Measurements from ENCODE around the gene BICC1. TPM values are rescaled to one million over a fixed set of nuclear protein-coding genes. Genes with fewer than 3 reads are reported as not detected.

BICC1 gene
- total RNA-seq, 1 donor from 2014 or later, result 41.0 TPM

DNA sequence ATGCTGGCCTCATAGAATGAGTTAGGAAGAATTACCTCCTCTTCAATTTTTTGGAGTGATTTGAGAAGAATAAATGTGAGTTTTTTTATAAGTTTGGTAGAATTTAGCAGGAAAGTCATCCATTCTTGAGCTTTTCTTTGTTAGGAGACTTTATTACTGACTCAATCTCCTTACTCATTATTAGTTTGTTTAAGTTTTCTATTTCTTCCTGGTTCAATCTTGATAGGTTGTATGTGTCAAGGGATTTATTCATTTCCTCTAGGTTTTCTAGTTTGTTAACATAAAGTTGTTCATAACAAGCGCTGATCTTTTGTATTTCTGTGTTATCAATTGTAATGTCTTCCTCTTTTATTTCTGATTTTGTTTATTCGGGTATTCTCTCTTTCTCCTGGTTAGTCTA is 47.4 kb downstream of the BICC1 start:
- Mint-ChIP-seq H3K36me3 (ENCODE audit: unreplicated experiment) (peaks cover 35% of the 10 kb centered on the region), H3K4me3 (ENCODE audit: unreplicated experiment) (no peak overlapping the region), H3K27ac (ENCODE audit: unreplicated experiment) (no peak overlapping the region), H3K27me3 (ENCODE audit: unreplicated experiment) (no peaks in the 10 kb centered on the region), H3K4me1 (ENCODE audit: unreplicated experiment) (peaks cover 31% of the 10 kb centered on the region), H3K9me3 (ENCODE audit: unreplicated experiment) (peaks cover 48% of the 10 kb centered on the region)
- no peak for DNase-seq (ENCODE audit: extremely low spot score, unreplicated experiment)
- TF ChIP-seq, protein P1, sequence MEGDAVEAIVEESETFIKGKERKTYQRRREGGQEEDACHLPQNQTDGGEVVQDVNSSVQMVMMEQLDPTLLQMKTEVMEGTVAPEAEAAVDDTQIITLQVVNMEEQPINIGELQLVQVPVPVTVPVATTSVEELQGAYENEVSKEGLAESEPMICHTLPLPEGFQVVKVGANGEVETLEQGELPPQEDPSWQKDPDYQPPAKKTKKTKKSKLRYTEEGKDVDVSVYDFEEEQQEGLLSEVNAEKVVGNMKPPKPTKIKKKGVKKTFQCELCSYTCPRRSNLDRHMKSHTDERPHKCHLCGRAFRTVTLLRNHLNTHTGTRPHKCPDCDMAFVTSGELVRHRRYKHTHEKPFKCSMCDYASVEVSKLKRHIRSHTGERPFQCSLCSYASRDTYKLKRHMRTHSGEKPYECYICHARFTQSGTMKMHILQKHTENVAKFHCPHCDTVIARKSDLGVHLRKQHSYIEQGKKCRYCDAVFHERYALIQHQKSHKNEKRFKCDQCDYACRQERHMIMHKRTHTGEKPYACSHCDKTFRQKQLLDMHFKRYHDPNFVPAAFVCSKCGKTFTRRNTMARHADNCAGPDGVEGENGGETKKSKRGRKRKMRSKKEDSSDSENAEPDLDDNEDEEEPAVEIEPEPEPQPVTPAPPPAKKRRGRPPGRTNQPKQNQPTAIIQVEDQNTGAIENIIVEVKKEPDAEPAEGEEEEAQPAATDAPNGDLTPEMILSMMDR (IDR thresholded peaks at IDR 0.05), result no peak

DNA sequence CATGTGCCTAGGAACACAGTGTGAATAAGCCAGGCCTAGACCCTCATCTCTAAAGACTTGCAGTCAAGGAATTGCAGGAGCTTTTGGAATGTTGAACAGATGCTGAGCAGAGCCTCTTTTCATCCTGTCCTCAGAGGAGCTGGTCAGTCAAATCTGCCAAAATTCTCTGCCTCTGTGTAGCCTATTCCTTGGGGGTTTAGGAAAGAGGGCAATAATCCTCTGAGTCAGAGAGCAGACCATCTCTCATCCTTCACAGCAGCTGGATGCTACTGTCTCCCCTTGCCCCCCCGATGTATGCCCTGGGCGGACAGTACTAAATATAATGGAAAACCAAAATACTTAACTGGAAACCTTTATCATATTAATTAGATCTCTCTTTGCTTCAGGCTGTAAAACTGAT is 52.6 kb downstream of the BICC1 start:
- no peak for DNase-seq (ENCODE audit: extremely low spot score, unreplicated experiment)
- H3K4me3 Mint-ChIP-seq (ENCODE audit: unreplicated experiment), result no peak overlapping the region
- peaks cover 29% of the 10 kb centered on the region for H3K4me1 Mint-ChIP-seq (ENCODE audit: unreplicated experiment)
- no peak overlapping the region for H3K27ac Mint-ChIP-seq (ENCODE audit: unreplicated experiment)
- peaks cover 33% of the 10 kb centered on the region for H3K36me3 Mint-ChIP-seq (ENCODE audit: unreplicated experiment)
- H3K27me3 Mint-ChIP-seq (ENCODE audit: unreplicated experiment), result no peaks in the 10 kb centered on the region
- TF ChIP-seq, protein P1 (IDR thresholded peaks at IDR 0.05), result no peak
- peaks cover 29% of the 10 kb centered on the region for H3K9me3 Mint-ChIP-seq (ENCODE audit: unreplicated experiment)

DNA sequence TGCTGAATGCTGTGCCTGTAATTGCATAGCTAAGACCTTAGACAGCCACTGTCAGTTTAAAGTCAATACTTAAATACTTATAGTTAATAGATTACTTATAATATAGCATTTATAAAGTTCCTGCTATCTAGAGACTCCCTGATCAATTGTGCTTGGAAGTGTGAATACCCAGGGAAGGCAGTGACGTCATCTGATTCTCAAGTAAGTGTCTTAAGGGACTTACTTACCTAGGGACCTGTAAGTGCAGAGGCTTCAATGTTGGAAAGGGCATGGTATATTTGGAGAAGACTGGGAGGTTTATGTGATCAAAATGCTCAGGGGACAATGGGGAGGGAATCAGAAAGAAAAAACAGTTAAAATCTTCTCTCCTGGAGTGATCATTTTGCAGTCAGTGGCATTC is 55.0 kb downstream of the BICC1 start:
- TF ChIP-seq, protein P1 (IDR thresholded peaks at IDR 0.05), result no peak
- DNase-seq (ENCODE audit: extremely low spot score, unreplicated experiment), result no peak

DNA sequence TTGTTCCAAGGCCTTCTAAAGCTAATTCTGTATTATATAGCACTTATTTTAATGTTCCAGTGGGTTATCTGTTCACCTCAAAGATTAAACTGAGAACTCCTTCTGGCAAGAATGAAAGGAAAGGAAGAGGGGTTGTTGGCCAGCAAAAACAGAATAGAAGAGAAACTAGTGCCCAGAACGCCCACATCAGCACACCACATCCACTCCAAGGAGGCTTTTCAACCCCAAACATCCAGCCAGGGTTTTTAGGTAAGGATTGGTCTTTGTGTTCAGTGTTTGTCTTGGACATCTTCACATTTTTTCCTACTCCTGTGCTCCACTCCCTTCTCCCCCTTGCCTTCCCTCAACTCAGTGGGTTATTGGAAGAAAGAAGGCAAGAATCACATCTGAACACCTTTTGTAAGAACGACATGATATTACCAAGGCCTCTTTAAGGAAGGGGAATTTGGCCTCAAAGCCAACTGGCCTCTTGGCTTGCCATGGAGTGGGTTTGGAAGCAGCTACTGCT is 55.8 kb downstream of the BICC1 start:
- Mint-ChIP-seq H3K27me3 (ENCODE audit: unreplicated experiment) (no peaks in the 10 kb centered on the region), H3K27ac (ENCODE audit: unreplicated experiment) (no peak overlapping the region), H3K4me1 (ENCODE audit: unreplicated experiment) (peaks cover 32% of the 10 kb centered on the region), H3K36me3 (ENCODE audit: unreplicated experiment) (peaks cover 29% of the 10 kb centered on the region), H3K4me3 (ENCODE audit: unreplicated experiment) (no peak overlapping the region), H3K9me3 (ENCODE audit: unreplicated experiment) (peaks cover 19% of the 10 kb centered on the region)
- DNase-seq (ENCODE audit: extremely low spot score, unreplicated experiment), result no peak
- TF ChIP-seq, protein P1 (IDR thresholded peaks at IDR 0.05), result no peak

More for the DNA sequence above, 55.0 kb downstream of the BICC1 start:
- Mint-ChIP-seq H3K4me1 (ENCODE audit: unreplicated experiment) (peaks cover 31% of the 10 kb centered on the region), H3K27me3 (ENCODE audit: unreplicated experiment) (no peaks in the 10 kb centered on the region), H3K27ac (ENCODE audit: unreplicated experiment) (no peak overlapping the region), H3K36me3 (ENCODE audit: unreplicated experiment) (peaks cover 33% of the 10 kb centered on the region), H3K4me3 (ENCODE audit: unreplicated experiment) (no peak overlapping the region), H3K9me3 (ENCODE audit: unreplicated experiment) (peaks cover 24% of the 10 kb centered on the region)

DNA sequence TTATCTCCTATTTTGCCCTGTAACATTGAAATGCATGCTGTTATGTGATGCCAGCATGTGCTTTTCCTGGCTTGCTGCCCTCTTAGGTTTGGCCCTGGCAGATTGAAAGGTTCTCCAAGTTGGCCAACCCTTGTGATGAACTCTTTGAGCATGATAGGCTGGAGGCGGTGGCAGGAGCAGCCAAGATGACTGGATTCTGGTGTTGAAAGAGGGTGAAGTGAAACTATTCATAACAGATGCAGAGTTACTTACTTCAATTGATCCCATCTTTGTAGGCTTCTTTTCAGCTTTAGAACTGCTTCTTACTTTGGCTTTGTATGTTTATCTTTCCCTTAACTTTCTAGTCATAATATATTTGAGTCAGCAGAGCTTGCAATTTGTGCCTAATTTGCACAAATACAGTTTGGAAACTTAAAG is 57.6 kb downstream of the BICC1 start:
- H3K4me3 Mint-ChIP-seq (ENCODE audit: unreplicated experiment), result no peak overlapping the region
- H3K27ac Mint-ChIP-seq (ENCODE audit: unreplicated experiment), result peak overlapping the region; percentile 35
- TF ChIP-seq, protein P1 (IDR thresholded peaks at IDR 0.05), result no peak
- peaks cover 46% of the 10 kb centered on the region for H3K4me1 Mint-ChIP-seq (ENCODE audit: unreplicated experiment)
- DNase-seq (ENCODE audit: extremely low spot score, unreplicated experiment), result no peak
- peaks cover 26% of the 10 kb centered on the region for H3K36me3 Mint-ChIP-seq (ENCODE audit: unreplicated experiment)
- no peaks in the 10 kb centered on the region for H3K27me3 Mint-ChIP-seq (ENCODE audit: unreplicated experiment)
- peaks cover 17% of the 10 kb centered on the region for H3K9me3 Mint-ChIP-seq (ENCODE audit: unreplicated experiment)

Data from osteocyte (in vitro differentiated cells).